CD4-positive, alpha-beta T cell treated with Interleukin-15 for 4 hours (primary cell): Measurements from ENCODE around the gene ZC3H12D.
"Not testable (repeated sequence)": the region's sequence is repeated elsewhere in the genome, so short reads cannot be mapped to it uniquely, and the experiment has no call there.

Source experiments
- DNase-seq: peaks from one replicate; pipeline ENCODE4 v3.0.0-alpha.2; 2020; ENCODE audit warnings: low spot score

Gene ZC3H12D

GRCh38 chr6:149459761-149460160 is 25.1 kb downstream of the ZC3H12D start:
- no peak for DNase-seq

DNA sequence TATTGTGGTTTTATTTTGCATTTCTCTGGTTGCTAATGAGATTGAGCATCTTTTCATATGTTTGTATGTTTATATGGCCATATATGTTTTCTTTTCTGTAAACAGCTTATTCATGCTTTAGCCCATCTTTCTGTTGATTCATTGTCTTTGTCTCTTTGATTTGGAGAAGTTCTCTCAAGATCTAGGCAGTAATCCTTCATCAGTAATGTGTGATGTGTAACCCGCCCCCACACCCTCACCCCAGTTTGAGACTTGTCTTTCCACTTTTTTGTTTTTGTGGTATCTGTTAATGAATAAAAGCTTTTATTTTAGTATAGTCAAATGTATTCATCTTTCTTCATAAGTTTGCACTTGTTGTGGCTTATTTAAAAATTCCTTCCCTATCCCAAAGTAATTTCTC is 26.0 kb downstream of the ZC3H12D start:
- DNase-seq, result no peak

- DNase-seq, result no peak
These were observed 26.6 kb downstream of the ZC3H12D start for GRCh38 chr6:149458196-149458595.

- DNase-seq, result no peak
These were observed 27.4 kb downstream of the ZC3H12D start for GRCh38 chr6:149457316-149457884.

DNA sequence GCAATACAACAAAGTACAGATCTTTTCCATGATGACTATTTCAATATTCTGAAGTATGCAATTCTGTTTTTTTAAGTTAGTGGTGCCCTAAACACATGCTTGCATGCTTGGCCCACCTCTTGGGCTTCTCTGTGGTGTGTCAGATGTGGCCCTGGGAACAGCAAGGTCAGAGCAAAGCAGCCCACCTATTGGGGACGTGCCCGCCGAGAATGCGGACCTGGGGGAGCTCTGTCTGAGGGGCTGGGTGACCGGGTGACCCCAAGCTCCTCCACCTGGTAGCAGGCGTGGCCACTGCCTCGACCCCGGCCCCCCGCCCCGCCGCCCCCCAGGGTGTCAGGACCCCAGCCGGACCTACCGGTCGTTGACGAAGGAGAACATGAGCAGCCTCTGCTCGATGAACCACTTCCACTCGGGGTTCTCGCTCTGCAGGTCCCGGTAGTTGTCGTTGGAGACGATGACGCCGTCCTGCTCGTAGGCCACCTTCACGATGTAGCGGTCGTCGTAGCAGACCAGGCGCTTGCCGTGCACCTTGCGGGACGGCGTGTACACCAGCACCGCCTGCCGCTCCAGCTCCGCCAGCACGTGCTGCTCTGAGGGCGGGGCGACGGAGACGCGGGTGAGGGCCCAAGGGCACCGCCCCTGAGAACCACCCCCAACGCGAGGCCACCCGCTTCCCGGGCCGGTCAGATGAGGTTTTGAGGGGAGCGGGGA is 28.3 kb downstream of the ZC3H12D start:
- DNase-seq, result no peak

DNA sequence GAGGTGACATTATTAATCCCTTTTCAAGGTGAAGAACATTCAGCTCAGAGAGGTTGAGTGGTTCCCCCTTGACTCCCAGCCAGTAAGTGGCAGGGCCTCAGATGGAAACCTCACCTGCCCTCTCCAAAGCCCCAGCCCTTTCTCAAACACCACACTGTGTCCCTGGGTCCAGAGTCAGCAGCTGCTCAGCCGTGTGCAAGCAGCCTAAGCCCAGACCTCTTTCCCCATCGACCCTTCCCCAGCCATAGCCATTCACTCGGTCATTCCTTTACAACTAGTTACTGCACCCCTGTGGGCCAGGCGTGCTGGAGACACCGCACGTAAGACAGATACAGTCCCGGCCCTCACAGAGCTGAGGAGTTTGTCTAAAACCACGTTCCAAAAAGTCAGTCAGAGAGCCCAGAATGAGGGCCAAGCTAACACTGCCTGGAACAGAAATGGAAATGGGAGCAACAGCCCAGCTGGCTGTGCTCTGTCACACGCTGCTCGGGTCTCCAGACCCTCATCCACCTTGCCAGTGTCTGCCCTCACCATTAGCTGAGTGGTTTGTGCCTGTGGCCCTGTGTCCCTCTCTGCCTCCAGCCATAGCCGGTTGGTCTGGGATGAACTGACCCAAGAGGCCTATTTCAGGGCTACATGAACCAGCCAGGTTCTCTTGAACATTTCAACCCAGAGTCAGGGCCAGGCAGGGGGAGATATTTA is 29.6 kb downstream of the ZC3H12D start:
- DNase-seq, result no peak

DNA sequence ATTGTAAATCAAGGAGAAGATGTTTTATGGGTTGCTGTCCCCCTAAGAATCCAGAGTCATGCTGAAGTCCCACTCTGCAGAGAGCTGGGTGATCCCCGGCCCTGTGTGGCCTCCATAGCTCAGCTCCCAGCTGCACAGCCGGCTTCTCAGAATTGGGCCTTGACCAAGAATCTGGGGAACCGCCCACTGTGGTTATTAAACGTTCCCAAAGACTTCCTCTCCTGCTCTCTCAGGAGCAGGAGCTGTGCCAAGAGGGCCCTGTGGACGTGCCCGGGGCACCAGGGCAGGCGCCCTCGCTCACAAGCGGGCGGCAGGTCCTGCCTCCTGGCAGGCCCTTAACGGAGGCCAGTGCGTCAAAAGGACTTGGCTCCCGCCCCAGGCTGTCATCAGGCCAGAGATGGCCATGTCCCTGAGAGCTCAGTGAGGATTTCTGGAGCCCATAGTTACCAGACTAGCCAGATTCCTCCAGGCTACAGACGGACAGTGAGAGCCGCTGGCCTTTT is 30.4 kb downstream of the ZC3H12D start:
- no peak for DNase-seq

DNA sequence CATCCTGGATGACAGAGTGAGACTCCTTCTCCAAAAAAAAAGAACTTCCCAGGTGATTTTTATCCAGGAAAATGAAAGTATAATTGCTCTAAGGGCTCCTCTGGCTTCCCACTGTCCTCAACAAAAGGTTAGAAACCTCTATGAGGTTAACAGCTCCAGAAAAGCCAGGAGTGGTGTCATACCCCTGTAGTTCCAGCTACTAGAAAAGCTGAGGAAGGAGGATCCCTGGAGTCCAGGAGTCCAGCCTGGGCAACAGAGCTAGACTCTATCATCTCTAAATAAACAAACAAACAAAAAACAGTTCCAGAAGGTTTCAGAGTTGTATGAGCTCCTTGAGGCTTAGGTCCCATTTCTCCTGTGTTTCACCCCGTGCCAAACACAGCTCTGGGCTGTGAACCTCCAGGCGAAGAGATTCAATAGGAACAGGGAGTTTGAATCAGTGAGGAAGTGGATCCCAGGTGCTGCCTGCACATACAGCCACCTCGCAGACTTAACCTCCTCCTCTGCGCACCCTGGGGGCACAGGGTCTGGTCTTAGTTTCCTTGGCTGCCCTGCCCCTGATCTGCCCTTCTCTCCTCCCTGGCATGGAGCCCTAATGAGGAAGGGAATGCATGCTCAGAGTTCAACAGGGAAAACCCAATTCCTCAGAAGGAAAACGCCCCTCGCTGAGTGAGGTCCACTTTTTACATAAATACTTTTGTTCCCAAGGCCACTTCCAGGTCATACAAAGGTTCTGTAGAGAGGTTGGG is 31.0 kb downstream of the ZC3H12D start:
- no peak for DNase-seq

DNA sequence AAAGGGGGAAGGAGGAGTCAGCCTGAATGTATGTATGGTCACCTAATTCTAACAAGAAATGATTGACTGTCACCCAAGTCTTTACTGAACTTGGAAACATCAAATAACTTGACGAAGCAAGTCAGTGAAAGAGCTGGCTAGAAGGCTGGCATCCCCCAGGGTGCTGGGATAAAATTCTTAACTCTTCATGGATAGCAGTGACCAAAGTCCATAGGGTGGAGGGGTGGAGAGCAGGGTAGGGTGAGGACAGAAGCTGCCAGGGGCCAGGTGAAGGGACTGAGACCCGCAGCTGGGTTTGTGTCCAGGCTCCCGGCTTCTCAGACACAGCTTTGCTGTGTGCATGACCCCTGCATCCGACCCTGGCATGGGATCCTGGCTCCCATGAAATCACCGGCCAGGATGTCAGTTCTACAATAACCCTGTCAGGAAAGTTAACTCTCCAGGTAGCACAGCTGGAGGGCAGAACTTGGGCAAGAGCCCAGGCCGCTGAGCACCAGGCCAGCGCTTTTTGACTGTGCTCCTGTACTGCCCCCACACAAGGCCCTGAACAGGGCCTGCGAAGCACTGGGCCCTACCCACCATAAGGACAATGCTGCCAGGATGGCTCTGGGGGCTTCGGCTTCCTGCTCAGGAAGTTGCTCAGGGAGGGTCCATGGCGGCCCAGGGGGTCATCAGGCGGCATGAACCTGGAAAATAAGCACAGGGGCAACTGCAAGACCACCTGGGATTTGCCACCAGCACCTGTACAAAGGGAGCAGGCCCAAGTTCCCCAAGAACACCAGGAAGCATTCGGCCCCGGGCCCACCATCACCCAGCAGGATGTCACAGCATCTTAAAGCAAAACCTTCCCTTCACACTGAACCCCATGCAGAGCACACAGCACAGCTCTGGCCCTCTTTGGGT is 32.5 kb downstream of the ZC3H12D start:
- no peak for DNase-seq

- DNase-seq, result no peak
These were observed 33.3 kb downstream of the ZC3H12D start for GRCh38 chr6:149451376-149452036.

GRCh38 chr6:149450679-149451375 is 34.0 kb downstream of the ZC3H12D start:
- no peak for DNase-seq

GRCh38 chr6:149449831-149450678 is 34.8 kb downstream of the ZC3H12D start:
- DNase-seq, result no peak

DNA sequence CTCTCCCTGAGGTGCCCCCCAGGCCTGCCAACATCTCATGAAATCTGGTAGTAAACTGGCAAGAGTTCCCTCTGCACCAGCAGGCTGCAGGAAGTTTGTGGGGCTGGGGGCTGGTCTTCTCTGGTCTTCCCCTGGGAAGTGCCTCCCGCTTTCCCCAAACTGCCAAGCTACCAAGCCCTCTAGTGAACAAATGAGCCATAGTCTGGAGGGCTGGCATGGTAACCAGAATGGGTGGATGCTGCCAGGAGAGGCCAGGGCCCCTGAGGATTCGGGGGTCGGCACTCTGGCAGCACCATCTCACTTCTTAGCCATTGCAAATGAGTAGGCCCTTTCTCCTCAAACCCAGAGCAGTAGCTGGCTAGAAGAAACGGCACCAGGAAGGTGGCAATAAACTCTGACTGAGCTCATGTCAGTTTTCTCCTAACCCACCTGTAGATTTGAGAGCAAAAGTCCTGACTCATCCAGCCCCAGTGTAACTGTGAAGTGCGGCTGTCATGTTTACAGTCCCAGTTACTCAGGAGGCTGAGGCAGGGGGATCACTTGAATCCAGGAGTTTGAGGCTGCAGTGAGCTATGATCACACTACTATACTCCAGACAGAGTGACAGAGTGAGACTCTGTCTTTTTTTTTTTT is 35.9 kb downstream of the ZC3H12D start:
- no peak for DNase-seq

GRCh38 chr6:149446791-149447376 is 37.9 kb downstream of the ZC3H12D start:
- DNase-seq, result no peak

DNA sequence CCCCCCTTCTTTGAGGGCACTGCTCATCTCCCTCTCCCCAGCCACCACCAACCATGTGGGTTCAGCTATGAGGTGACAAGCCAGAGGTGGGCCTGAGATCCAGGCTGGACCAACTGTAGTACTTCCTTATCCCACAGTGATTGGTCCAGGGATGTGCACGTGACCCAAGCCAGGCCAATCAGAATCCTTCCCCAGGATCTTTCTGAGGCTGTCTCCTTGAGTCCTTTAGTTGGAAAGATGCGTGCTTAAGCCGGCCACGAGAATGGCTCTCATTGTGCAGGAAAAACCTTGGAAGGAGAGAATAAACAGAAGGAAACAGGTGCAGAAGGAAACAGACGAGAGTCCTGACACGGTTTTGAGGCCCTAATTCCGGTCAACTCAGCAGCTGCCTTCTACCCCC is 39.2 kb downstream of the ZC3H12D start:
- DNase-seq, result no peak

GRCh38 chr6:149445095-149445466 is 39.7 kb downstream of the ZC3H12D start:
- DNase-seq, result no peak

GRCh38 chr6:149444360-149445094 is 40.3 kb downstream of the ZC3H12D start:
- not testable (repeated sequence) for DNase-seq
